NOMO-1 treated with DMSO at 0.1 percent for 48 hours (cell line): ENCODE results near the gene BCL7A.
"Not testable (repeated sequence)": the region's sequence is repeated elsewhere in the genome, so short reads cannot be mapped to it uniquely, and the experiment has no call there.

Experiments used
- DNase-seq: peaks from one replicate; lab custom pipeline; 2025; ENCODE audit not compliant: unreplicated experiment; lab: John Stamatoyannopoulos, UW

Gene BCL7A

GRCh38 chr12:122021822-122022392 lies at the start of gene BCL7A:
BCL7A (plus strand) TSS chr12:122021884; CDS start chr12:122022092, 208 bp downstream.
- peak; percentile 55 for DNase-seq

- no peak for DNase-seq
Observed at GRCh38 chr12:121974026-121974985, 47.4 kb upstream of the BCL7A start.

DNA sequence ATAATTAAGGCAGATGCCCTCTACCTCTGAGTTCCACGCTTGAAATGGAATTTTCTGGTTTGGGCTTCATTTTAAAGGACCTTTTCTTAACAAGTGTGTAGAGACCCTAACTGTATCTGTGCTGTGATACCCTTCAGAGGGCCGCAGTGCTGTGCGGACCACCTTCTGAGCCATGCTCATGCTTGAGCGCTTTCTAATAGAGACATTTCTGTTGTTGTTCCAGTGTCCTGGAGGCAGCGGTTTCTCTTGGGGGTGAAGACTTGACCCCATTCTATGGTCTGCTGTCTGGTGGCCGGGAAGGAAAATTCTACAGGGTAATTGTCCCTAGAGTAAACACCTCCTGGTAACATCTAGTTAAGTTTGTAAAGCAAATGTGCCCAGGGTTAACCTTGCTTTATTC lies 46.7 kb upstream of the BCL7A start:
- DNase-seq = no peak

DNA sequence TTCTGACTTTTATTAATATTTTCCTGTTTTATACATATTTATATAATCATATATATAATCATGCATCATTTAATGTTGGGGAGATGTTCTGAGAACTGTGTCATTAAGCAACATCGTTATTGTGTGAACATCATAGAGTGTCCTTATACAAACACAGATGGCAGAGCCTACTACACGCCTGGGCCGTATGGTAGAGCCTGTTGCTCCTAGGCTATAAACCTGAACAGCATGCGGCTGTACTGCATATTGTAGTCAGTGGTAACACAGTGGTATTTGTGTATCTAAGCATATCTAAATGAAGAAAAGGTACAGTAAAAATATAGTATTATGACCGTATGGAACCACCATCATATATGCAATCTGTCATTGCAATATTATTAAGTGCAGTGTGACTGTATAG lies 44.7 kb upstream of the BCL7A start:
- no peak for DNase-seq

- peak; percentile 77 for DNase-seq
Observed at GRCh38 chr12:121980191-121980891, 41.3 kb upstream of the BCL7A start.

- DNase-seq = no peak
Observed at GRCh38 chr12:121980892-121981272, 40.8 kb upstream of the BCL7A start.

GRCh38 chr12:121981456-121981855 lies 40.2 kb upstream of the BCL7A start:
- DNase-seq = no peak

- DNase-seq = no peak
Observed at GRCh38 chr12:121982950-121983349, 38.7 kb upstream of the BCL7A start.

DNA sequence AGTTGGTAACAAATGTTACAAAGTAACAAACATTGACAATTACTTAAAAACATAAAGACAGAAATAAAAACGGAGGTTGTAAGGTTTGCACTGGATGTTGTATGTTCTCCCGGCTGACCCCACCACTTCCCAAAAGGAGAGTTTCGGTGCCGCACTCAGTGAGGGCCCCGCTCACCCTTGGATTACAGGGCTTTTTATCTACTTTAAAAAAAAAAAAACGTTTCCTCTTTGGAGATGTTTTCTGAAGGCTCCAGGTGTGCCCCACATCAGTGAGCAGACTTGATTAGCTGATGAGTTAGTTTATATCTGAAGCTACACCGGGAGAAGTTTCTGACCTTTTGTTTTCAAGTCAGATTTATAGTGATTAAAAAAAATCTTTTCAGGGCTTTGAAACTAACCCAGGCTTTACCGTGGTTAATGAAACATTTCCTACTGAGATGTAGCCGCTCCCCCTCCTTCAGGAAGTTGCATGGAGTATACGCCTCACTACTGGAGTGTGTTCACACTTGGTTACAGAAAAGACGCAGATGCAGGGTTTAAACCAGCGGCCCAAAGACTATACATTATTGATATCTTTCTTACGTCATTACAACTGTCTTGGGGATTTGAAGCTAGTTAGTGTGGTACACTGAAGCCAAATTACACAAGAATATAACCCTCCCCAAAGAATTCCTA lies 38.0 kb upstream of the BCL7A start:
- peak; percentile 43 for DNase-seq

DNA sequence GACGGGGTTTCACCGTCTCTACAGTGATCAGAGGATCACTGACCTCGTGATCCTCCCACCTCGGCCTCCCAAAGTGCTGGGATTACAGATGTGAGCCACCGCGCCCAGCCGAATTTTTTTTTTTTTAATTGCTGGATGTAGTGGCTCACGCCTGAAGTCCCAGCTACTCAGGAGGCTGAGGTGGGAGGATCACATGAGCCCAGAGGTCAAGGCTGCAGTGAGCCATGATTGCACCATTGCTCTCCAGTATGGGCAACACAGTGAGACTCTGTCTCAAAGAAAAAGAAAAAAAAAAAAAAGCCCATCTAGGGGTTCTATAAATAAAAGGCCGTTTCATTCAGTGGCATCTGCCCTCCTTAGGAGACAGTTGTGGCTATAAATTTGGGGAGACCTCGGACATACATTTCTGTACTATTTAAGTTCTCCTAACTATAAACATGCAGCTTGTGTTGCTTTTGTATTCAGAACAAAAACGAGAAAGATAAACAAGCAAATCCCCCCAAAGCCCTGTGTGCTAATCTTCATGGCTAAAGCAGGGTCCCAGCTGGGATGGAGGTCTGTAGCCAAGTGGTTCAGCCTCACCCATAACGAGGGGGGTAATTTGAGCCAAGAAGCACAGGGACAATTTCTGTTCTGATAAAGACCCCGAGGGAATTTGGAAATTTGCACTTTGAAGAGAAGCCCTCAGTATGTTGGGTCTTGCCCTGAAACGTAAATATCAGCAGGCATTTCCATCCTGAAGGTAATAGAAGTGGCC lies 35.0 kb upstream of the BCL7A start:
- no peak for DNase-seq

- not testable (repeated sequence) for DNase-seq
Observed at GRCh38 chr12:121988519-121988918, 33.2 kb upstream of the BCL7A start.

GRCh38 chr12:121989276-121990113 lies 32.2 kb upstream of the BCL7A start:
- no peak for DNase-seq

DNA sequence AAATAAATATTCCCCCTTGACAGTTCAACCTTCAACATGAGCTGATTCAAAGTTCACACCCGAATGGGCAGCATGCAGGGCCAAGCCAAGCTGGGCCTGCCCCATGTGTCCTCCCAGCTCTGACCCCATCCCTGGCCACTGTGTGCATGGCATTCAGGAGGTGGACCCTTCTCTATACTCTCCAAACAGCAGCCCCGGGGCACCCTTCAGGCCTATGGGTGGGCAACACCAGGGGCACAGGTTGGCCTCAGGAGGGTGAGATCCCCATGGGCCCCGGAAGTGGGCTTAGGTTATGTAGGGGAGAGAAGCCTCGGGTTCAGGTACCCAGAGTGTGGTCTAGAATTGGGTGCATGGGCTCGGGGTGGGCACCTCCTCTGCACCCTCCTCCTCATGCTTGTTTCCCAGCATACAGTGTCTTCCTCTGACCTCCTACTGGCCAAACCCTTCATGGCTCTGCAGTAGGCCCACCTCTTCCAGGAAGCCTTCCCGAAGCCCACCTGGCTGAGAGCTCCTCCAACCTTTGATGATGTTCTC lies 31.5 kb upstream of the BCL7A start:
- no peak for DNase-seq

DNA sequence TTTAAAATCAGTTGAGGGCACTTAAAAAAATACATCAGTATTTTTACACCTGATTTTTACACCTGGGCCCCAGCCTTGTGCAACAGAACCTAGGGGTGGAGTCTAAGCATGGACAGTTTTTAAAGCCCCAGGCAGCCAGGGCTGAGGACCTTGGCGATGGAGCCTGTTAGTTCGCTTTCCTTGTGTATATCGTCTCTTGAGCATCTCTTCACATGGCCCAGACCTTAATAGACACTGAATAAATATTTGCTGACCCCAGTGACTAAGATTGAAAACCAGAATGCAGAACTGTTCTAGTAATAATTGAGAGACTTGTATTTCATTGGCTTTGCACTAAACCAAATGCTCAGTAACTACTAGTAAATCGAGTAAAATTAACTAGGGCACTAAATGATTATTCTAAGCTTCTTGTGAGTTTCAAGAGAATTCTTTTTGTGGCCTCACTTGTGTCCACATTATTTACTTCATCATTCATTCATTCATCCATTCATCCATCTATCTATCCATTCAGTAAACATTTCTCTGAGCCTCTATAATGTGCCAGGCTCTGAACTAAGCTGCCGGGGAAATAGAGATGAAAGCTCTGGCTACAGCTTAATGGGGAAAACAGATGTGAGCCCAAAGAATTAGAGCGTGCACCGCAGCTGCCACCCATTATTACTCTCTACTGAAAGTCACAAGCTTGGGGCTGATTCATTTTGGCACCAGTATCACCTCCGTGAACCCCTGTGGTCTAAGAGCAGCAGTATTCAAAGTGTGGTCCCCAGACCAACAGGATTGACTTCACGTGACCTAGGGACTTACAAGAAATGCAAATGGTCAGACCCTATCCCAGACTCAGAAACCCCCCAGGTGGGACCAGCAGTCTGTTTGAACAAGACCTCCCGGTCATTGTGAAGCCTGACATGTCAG lies 30.7 kb upstream of the BCL7A start:
- DNase-seq = no peak

DNA sequence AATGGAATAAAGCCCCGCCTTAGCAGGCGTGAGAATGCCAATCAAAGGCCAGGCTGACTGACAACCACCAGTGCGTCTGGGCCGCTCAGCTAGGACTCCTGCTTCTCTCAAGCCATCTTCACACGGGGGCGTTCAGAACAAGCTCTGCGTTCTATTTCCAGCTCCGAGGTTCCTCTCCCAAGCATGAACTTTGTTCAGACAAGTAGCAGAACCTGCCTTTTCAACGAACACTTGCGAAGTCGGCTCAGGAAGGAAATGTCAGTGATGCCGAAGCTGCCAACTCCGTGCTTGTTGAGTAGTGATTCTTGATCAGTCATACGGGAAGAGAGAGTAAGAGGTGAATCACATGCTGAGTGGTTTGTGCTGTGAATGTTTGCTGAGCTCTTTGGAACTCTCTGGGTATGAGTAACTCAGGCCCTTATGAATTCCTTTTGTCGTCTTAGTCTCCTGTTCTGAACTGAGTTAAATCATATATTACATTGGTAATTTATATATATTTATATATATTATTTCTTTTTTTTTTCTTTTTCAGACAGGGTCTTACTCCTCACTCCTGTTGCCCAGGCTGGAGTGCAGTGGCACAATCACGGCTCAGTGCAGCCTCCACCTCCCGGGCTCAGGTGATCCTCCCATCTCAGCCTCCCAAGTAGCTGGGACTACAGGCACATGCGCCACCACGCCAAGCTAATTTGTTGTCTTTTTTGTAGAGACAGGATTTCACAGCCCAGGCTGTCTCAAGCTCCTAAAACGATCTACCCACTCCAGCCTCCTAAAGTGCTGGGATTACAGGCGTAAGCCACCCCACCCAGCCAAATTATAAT lies 29.4 kb upstream of the BCL7A start:
- DNase-seq = peak; percentile 89

DNA sequence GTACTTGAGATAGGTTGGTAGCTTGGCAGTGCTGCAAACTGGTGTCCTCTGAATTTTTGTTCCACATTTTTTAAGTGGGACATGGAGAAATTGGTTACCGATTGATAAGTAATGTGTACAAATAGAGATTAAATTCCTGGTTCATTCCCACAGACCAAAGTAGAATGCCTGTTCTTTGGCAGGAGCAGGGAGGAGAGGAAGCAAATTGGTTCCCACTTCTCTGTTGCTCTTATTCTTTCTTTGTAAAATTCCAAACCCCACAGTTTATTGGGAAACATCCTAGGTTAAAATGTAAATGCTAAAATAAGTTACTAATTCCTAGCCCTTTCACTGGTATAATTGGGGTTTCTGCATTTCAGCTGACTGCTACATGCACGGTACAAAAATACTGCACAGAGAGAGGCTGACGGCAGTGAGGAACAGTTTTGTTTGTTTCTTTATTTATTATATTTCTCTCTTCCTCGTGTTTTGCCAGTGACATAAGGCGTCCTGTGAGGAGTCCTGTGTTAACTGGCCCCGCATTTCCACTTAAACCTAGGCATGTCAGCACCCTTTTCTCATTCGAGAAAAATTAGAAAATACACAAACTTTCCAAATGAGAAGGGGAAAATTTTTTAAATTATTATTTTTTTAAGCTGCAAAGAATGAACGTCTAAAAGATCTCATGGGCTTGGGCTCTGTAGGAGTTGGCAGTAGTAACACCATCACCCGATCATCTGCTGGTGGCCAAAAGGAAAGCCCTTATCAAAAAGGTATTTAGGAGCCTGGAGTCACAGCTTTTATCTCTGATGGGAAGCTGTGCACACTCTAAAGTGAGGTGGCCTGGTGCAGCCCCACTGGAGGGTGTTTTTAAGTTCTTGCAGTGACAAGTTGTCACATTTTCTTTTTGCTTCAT lies 25.4 kb upstream of the BCL7A start:
- no peak for DNase-seq
